ENCODE data around the gene SPP1. TPM values are rescaled to one million over a fixed set of nuclear protein-coding genes. Genes with fewer than 3 reads are reported as not detected.

SPP1 gene
- total RNA-seq, 1 experiment from 2014 or later = 4.1 TPM

DNA sequence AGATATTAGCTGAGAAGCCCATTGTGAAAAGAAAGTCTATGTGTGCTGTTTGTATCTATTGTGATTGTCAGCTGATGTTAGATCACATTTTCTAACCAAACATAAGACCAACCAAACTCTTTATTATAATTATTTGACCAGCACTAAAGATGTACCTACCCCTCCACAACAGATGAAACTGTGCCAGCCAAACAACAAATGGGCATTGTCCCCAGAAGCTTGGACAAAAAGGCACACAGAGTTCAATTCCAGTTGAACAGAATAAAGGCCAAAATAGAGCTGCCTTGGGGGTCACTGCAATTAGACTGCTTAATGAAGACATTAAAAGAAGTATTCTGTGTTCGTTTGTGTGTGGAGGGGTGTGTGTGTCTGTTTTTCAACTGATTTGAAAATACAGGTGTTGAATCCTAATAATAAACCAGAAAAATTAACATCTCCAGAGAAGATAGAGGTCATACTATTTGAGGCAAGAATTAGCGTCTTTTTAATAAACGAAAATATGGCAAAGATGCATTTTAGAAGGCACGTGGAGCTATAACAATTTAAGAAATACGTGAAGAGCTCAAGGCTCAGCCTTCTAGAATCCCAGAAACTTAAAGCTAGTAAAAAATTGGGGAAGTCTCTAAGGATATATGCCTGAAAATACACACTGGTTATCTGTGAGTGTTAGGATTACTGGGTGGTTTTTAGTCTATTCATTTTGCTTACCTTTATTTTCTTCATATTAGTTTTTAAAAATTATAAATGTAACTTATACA lies 2.2 kb downstream of the SPP1 start (continued):
- TF ChIP-seq YY1 (IDR thresholded peaks at IDR 0.05; ENCODE audit: extremely low read depth, insufficient replicate concordance, low read depth, low read length) = no peak

DNA sequence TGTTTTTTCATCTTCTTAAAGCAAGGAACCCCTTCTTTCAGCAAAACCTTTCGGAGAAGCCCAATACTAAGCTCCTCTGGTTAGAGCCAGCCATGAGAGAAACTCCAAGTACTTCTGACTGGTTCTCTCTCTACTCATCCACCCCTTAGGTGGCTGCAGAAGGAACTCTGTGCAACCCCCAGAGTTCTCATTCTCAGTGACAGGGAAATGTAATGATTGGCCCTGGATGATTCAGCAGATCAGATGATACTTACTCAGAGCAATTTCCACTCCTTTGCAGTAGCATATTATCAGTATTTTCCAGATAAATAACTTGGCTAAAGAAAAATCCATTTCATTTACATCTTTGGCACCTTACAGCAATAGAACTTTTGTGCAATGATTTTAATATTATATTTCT lies 3.2 kb downstream of the SPP1 start:
- no peak for TF ChIP-seq RAD21 (IDR thresholded peaks at IDR 0.05; ENCODE audit: low read depth)
- TF ChIP-seq, protein P1, sequence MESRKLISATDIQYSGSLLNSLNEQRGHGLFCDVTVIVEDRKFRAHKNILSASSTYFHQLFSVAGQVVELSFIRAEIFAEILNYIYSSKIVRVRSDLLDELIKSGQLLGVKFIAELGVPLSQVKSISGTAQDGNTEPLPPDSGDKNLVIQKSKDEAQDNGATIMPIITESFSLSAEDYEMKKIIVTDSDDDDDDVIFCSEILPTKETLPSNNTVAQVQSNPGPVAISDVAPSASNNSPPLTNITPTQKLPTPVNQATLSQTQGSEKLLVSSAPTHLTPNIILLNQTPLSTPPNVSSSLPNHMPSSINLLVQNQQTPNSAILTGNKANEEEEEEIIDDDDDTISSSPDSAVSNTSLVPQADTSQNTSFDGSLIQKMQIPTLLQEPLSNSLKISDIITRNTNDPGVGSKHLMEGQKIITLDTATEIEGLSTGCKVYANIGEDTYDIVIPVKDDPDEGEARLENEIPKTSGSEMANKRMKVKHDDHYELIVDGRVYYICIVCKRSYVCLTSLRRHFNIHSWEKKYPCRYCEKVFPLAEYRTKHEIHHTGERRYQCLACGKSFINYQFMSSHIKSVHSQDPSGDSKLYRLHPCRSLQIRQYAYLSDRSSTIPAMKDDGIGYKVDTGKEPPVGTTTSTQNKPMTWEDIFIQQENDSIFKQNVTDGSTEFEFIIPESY (IDR thresholded peaks at IDR 0.05; ENCODE audit: extremely low read depth, insufficient replicate concordance, low read length) = no peak
- TF ChIP-seq, protein P2, sequence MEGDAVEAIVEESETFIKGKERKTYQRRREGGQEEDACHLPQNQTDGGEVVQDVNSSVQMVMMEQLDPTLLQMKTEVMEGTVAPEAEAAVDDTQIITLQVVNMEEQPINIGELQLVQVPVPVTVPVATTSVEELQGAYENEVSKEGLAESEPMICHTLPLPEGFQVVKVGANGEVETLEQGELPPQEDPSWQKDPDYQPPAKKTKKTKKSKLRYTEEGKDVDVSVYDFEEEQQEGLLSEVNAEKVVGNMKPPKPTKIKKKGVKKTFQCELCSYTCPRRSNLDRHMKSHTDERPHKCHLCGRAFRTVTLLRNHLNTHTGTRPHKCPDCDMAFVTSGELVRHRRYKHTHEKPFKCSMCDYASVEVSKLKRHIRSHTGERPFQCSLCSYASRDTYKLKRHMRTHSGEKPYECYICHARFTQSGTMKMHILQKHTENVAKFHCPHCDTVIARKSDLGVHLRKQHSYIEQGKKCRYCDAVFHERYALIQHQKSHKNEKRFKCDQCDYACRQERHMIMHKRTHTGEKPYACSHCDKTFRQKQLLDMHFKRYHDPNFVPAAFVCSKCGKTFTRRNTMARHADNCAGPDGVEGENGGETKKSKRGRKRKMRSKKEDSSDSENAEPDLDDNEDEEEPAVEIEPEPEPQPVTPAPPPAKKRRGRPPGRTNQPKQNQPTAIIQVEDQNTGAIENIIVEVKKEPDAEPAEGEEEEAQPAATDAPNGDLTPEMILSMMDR (IDR thresholded peaks at IDR 0.05 in 2 of 3, conservative IDR thresholded peaks at IDR 0.05 in 1 of 3; ENCODE audit: borderline replicate concordance in 1 of 3, insufficient read depth in 1 of 3, low read depth in 2 of 3, low read length in 2 of 3) = no peak
- TF ChIP-seq, protein P3, sequence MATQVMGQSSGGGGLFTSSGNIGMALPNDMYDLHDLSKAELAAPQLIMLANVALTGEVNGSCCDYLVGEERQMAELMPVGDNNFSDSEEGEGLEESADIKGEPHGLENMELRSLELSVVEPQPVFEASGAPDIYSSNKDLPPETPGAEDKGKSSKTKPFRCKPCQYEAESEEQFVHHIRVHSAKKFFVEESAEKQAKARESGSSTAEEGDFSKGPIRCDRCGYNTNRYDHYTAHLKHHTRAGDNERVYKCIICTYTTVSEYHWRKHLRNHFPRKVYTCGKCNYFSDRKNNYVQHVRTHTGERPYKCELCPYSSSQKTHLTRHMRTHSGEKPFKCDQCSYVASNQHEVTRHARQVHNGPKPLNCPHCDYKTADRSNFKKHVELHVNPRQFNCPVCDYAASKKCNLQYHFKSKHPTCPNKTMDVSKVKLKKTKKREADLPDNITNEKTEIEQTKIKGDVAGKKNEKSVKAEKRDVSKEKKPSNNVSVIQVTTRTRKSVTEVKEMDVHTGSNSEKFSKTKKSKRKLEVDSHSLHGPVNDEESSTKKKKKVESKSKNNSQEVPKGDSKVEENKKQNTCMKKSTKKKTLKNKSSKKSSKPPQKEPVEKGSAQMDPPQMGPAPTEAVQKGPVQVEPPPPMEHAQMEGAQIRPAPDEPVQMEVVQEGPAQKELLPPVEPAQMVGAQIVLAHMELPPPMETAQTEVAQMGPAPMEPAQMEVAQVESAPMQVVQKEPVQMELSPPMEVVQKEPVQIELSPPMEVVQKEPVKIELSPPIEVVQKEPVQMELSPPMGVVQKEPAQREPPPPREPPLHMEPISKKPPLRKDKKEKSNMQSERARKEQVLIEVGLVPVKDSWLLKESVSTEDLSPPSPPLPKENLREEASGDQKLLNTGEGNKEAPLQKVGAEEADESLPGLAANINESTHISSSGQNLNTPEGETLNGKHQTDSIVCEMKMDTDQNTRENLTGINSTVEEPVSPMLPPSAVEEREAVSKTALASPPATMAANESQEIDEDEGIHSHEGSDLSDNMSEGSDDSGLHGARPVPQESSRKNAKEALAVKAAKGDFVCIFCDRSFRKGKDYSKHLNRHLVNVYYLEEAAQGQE (IDR thresholded peaks at IDR 0.05; ENCODE audit: low read depth) = no peak
- no peak for TF ChIP-seq EGR1 (IDR thresholded peaks at IDR 0.05; ENCODE audit: low read depth)
- TF ChIP-seq POLR2AphosphoS5 (IDR thresholded peaks at IDR 0.05; ENCODE audit: low read depth, low read length) = no peak
- no peak for TF ChIP-seq JUND (IDR thresholded peaks at IDR 0.05)
- no peak for TF ChIP-seq YY1 (IDR thresholded peaks at IDR 0.05; ENCODE audit: extremely low read depth, insufficient replicate concordance, low read depth, low read length)
- TF ChIP-seq FOSL1 (IDR thresholded peaks at IDR 0.05; ENCODE audit: low read depth) = no peak
- TF ChIP-seq POLR2A (IDR thresholded peaks at IDR 0.05; ENCODE audit: borderline replicate concordance, extremely low read depth, insufficient read depth, insufficient read length) = no peak
- no peak for TF ChIP-seq EZH2 (IDR thresholded peaks at IDR 0.05)
- Histone ChIP-seq H3K36me3 (ENCODE audit: control insufficient read depth in 1 of 2, insufficient read depth in 2 of 2, low read length in 2 of 2) (no peaks in the 10 kb centered on the region), H3K27ac (ENCODE audit: low read depth, low read length) (no peak overlapping the region), H3K9me2 (ENCODE audit: insufficient read depth) (no peaks in the 10 kb centered on the region), H3K4me3 (replicated peaks in 1 of 2; ENCODE audit: low read depth in 1 of 2, low read length in 2 of 2) (no peak overlapping the region), H3K9ac (ENCODE audit: low read length) (no peak overlapping the region), H3K27me3 (ENCODE audit: insufficient read depth, low read length) (no peaks in the 10 kb centered on the region), H4K20me1 (ENCODE audit: insufficient read depth) (no peaks in the 10 kb centered on the region), H2AFZ (ENCODE audit: low read depth, low read length, poor library complexity, severe bottlenecking) (no peak overlapping the region), H3K9me3 (ENCODE audit: control insufficient read depth in 1 of 2, insufficient read depth in 1 of 2, low read depth in 1 of 2, low read length in 2 of 2) (no peaks in the 10 kb centered on the region), H3K4me1 (ENCODE audit: control insufficient read depth in 1 of 2, insufficient read depth in 2 of 2, low read length in 2 of 2) (peaks cover 2 to 20% of the 10 kb centered on the region in 2 experiments; a peak in 3 of 4 replicates), H3K79me2 (ENCODE audit: insufficient read depth, low read length) (no peaks in the 10 kb centered on the region), H3K4me2 (ENCODE audit: low read length) (no peak overlapping the region)
- no TSS peak for BruUV-seq (replicated peaks)
- CTCF ChIA-PET = interaction anchor here (0.7 to 2.0 kb wide), 2 partner anchors 12 to 126 kb away, joined by 3 to 7 read pairs; no protein-coding TSS in a partner anchor
- DNase-seq (ENCODE audit: low read depth, low spot score) = no peak
- POLR2A ChIA-PET = no interaction called here
- RAD21 ChIA-PET (ENCODE audit: low non-redundant PET in 1 of 2, low total read pairs in 2 of 2, uncharacterized antibody in 2 of 2, unreplicated experiment in 2 of 2) = no interaction called here
- no peak for ATAC-seq
- intact Hi-C loops (cut with micrococcal nuclease) = loop anchor here (10.0 kb wide), 1 partner anchor 434 kb away; no protein-coding TSS in a partner anchor
